GM19438 (cell line): ENCODE data around the gene MBNL2.

Experiments used
- ATAC-seq: cut with Tn5 transposase; IDR thresholded peaks from one replicate; pipeline ENCODE4 v1.9.1; 2021; ENCODE audit warnings: low read depth; ENCODE audit not compliant: unreplicated experiment

MBNL2 gene

DNA sequence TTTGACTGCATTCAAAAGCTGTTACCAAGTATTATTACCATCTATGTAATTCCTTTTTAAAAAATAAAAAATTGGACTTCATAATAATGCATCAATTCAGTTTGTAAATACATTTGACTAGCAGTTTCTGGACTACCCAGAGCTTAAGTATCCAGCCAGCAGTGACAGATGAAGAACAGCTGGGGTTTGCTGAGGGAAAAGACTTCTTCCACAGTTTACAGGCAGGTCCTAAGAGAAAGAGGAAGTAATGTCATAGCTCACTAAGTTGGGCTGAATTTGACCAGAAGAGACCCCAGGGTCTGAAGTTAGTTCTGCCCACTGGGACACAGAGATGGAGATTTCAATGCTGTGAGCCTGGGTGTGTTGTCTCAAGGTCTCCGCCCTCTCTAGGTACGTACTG lies 96.4 kb downstream of the MBNL2 start:
- ATAC-seq: no peak

DNA sequence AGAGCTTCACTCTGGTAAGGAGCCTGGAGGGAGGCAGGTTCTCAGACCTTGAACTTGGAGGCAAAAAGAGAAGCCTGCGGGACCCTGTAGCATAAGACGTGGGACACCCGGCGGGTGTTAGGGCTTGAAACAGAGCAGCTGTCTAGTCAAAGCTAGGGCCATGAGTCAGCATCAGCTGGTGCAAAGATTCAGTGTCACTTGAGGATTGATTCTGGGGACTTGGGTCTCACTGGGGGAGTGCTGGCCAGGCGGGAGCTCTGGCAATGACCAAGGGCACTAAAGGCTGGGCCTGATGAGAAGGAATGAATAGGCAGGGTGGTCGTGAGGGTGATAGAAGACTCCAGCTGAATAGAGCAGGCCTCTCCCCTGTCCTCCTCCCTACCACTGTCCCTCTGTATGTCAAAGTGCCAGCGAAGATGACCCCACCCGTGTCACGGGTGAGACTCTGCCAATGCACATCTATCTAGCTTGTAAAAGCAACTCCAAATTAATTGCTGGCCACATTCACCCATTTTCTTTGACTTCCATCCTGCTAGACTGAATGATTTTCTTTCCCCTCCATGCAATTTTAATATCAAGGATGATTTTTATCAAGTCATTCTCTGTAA lies 97.1 kb downstream of the MBNL2 start:
- ATAC-seq: no peak

DNA sequence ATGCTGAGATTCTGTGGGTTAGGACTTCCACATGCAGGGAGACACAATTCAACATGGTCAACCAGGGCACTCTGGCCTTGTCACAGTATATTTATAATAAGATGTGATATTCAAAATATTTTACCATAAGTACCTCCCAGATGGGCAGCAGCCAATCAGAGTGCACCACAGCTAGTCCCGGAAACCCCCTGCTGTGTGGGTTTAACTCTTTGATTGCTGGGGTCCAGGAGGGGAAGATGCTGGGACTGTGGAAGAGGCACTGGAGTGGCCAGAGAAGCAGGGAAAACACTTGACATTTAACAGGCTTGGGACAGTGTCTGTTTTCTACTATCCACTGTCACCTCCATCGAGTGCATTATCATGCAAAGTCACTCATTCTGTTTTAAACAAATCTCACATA lies 99.0 kb downstream of the MBNL2 start:
- no peak for ATAC-seq

- no peak for ATAC-seq
Observed at GRCh38 chr13:97321616-97322321, 99.6 kb downstream of the MBNL2 start.

GRCh38 chr13:97322740-97323342 lies 100.7 kb downstream of the MBNL2 start:
- no peak for ATAC-seq

DNA sequence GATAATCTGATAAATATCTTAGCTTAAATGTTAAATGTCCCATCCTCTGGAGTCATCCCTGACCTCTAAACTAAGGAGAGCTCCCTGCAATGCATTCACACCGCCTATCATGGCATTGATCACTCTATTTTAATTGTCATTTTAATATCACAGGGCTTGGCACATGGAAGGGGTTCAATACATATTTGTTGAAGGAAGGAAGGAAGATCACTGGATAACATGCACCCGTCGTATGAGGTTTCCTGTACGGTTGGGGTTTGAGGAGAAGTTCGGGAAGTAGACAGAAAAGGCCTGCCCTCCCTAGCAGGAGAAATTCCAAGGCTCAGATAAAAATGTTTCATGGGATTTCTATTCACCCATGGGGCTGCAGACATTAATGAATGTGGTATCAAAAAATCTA lies 102.0 kb downstream of the MBNL2 start:
- no peak for ATAC-seq

GRCh38 chr13:97325738-97326137 lies 103.6 kb downstream of the MBNL2 start:
- no peak for ATAC-seq

- no peak for ATAC-seq
Observed at GRCh38 chr13:97327086-97327485, 105.0 kb downstream of the MBNL2 start.

GRCh38 chr13:97327506-97328221 lies 105.5 kb downstream of the MBNL2 start:
- ATAC-seq: no peak

- ATAC-seq: no peak
Observed at GRCh38 chr13:97328222-97328790, 106.2 kb downstream of the MBNL2 start.

DNA sequence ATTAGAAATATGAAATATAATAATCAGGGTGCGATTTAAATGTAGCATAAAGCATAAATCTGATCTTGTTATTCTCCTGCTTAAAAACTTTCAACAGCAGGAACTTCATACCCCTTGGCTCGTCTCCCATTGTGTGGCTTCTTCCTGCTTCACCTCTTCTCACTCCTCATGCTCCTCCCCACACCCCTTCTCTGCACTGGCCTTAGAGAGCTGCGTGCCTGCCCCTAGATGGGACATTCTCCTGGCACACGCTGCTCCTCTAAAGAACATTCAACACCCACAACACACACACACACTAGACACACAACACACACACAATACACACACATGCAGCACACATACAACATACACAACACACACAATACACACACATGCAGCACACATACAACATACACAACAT lies 107.2 kb downstream of the MBNL2 start:
- ATAC-seq: no peak

- ATAC-seq: no peak
Observed at GRCh38 chr13:97330448-97330847, 108.3 kb downstream of the MBNL2 start.

GRCh38 chr13:97332742-97333141 lies 110.6 kb downstream of the MBNL2 start:
- ATAC-seq: no peak

DNA sequence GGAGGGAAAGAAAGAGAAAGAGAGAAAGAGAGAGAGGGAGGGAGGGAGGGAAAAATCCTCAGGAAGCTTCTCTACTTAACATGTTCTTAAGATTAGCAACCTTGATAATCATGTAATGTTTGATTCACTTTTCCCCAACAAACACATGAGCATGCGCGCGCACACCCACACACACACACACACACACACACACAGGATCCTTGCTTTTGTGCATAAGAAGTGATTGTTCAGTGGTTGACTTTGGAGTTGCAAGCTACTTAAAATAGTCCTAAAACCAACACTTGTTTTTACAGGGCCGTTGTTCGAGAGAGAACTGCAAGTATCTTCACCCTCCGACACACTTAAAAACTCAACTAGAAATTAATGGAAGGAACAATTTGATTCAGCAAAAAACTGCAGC lies 111.8 kb downstream of the MBNL2 start:
- ATAC-seq: no peak

- no peak for ATAC-seq
Observed at GRCh38 chr13:97334690-97335089, 112.6 kb downstream of the MBNL2 start.

GRCh38 chr13:97335488-97336134 lies 113.5 kb downstream of the MBNL2 start:
- ATAC-seq: no peak

DNA sequence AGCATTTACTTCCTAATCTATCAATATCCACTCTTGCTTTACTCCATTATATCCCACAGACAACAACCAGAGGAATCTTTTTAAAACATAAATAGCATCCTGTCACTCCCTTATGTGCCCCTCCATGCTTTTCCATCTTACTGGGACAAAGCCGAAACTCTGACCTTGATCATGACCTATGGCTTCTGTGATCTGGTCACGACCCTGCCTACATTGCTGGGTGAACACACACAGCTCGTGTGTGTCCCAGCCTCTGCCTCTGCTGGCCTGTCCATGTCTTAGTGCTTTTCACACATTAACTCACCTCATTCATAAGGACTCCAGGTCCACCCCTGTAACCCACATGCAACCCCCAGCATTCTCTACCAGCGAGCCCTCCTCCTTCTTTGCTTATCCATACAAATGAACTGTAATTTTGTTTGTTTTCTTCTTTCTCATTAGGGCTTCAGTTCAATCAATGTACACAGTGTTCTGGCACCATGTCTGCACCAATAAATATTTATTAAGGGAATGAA lies 115.9 kb downstream of the MBNL2 start:
- no peak for ATAC-seq

GRCh38 chr13:97338571-97338970 lies 116.4 kb downstream of the MBNL2 start:
- no peak for ATAC-seq

DNA sequence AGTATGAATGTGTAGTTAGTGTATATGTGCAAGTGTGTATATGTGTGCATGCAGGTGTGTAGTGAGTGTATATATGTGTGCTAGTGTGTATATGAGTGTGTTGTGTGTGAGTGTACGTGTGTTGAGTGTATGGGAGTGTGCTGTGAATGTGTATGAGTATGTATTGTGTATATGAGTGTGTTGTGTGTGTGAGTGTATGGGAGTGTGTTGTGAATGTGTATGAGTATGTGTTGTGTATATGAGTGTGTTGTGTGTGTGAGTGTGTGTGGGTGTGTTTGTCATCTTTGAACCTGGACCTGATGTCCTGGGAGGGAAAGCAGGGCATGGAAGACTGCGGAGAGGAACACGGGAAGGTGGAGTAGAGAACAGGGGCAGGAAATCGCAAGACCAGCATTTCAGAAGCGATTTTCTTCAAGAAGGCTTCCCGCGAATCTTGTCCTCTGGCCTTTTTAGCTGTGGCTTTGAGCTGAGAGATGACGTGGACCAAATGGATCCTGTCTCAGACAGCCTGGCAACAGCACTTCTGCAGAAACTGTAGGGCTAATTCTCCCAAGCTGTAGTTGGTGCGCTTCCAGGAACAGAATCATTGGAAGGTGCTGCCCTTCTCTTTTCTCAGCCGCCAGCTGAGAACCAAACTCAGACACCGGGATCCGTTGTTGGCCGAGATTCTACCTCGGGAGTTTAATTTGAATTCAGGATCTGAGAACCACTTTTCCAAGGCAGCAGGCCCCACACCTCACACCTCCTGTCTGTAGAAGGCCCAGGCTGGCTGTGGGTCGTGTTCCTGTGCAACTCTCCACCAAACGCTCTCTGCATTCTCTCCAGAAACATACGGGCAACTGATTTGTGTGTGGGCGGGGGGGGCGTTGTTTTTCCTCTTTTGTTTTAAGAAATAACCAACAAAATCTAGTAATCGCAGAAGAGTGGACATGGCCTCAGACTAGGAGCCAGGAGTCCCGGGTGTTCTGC lies 117.2 kb downstream of the MBNL2 start:
- ATAC-seq: no peak
